IPS-NIHi7 (cell line): ENCODE data around the gene HOXA7.

ENCODE experiments used
- DNase-seq: peaks from one replicate; pipeline ENCODE4 v3.0.0; 2012; ENCODE audit warnings: mixed read lengths; ENCODE audit errors: extremely low spot score

The HOXA7 gene

GRCh38 chr7:27193335-27194001 is 37.0 kb upstream of the HOXA7 start:
- no peak for DNase-seq

DNA sequence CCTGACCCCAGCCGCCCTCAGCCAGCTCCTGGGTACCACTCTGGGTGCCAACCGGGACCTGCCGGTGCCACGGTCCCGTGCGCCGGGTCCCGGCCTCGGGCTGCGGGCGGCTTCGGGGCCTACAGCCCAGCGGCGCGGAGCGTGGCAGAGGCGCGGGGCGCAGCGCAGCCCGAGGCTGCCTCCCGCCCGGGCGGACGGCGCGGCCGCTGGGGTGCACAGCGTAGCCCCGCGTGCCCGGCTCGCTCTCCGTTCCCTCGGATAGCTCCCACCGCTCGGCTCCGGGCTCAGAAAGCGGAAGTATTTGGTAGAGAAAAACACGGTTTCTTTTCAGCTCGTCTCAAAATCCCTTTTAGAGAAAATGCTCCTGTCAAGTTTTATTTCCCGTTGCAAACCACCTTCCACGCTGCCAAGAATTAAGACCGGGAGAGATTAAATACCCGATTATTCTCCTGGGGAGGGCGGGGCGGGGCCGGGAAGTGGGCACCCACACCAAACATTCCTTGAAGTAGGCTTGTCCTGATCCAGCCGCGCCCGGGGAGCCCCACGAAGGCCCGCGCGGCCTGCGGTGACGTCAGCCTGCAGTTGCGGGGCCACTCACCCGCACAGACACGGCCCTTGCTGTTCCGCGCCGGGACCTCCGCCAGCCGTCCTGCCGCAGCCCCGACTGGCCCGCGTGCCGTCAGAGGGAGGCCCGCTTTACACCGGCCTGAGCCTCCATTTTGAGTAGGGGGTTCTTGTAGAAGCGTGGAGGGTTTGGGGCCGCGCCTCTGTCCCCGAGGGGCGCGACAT is 36.3 kb upstream of the HOXA7 start:
- DNase-seq: no peak

GRCh38 chr7:27191833-27192545 is 35.5 kb upstream of the HOXA7 start:
- no peak for DNase-seq

DNA sequence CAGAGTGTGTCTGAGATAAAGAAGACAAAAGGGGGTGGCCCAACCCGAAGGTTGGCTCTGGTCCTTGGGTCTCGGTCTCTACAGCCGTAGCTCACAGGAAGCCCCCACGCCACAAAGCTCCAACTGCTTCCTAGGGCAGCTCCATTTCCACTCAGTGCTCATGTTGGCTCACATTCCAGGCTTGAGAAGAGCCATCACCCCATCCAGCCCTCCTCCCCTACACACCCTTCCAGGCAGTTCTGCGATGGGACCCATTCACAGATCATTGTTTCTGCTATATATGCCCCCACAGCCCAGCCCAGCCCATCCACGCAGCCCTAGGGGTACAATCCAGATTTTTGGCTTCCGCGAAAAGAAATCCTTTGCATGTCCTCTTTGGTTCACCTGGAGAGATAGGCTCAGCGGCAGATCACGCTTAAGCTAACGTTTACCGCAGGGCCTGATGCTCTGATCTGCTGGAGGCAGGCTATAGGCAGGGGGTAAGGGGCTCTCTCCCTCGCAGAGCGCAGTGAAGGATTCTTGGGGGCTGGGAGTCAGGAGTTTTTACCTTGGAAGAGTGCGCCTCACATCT is 34.8 kb upstream of the HOXA7 start:
- no peak for DNase-seq

- DNase-seq: no peak
Observed at GRCh38 chr7:27189997-27190748, 33.7 kb upstream of the HOXA7 start.

- DNase-seq: no peak
Observed at GRCh38 chr7:27189295-27189996, 33.0 kb upstream of the HOXA7 start.

- no peak for DNase-seq
Observed at GRCh38 chr7:27188386-27189294, 32.2 kb upstream of the HOXA7 start.

- no peak for DNase-seq
Observed at GRCh38 chr7:27187475-27188385, 31.3 kb upstream of the HOXA7 start.

DNA sequence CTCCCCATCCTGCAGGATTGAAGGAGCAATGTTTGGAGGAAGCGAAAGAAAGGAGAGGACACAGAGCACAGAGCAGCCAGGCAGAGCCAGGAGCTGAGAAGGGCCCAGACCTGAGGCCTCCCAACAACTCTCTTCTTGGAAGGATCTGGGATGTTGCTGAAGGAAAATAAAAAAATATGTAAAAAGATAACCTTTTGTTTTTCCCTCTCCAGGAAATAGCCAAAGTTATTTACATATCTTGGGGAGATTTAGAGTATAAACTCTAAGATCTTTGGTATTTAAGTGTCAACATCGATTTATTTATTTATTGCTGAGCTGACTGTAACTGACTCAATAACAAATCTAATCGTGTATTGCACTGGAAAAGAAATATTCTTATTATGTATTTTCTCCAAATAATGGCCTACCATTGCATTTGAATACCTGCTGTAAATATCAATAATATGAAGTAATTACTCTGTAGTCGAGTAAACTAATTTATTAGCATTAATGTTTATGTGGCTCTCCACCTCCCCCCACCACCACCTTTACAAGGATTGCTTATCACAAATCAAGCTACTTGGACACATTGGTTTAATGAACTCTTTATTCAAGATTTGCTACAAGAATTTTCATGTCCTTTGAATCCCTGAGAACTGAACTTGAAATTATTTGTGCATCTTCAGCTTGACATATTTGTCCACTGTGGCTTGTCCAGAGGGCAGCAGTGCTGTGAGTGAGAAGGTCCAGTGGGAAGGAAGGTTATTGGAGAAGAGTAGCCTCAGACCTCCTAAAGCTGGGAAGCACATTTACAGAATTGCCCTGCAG is 30.4 kb upstream of the HOXA7 start:
- DNase-seq: no peak

DNA sequence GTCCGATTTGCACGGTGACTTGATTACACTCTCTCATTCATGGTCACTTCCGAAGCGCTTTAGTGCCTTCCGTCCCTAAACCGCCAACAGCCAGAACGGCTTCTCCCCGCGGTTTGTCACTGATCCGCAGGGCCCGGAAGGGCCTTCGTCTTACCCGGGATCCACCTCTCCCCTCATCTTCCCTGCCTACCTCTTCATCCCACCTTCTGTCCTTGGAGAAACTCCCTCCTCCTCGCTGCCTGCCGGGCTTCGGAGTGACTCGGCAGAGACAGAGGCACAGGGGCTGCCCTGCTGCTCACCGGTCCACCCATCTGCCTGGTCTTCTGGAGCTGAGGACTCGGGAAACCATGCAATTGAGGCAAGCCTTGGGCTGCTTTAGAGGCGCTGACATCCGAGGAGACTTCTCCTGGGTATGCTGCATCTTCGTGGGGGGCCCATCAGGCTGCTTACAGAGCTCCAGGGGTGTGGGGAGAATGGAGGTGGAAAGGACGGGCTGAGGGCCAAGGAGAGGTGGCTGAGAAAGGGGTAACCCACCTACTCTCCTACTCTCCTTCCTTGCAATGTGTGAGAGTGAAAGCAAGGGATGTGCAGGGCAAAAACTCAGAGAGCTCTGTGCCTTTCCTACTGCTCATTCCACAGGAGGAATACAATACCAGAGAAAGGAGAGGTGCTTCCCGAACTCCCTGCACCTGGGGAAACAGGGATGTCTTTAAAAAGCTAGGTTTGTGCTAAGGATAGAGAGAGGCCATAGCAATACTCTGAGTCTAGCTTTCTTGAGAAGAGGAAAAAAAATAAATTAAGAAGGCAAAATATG is 29.6 kb upstream of the HOXA7 start:
- no peak for DNase-seq

DNA sequence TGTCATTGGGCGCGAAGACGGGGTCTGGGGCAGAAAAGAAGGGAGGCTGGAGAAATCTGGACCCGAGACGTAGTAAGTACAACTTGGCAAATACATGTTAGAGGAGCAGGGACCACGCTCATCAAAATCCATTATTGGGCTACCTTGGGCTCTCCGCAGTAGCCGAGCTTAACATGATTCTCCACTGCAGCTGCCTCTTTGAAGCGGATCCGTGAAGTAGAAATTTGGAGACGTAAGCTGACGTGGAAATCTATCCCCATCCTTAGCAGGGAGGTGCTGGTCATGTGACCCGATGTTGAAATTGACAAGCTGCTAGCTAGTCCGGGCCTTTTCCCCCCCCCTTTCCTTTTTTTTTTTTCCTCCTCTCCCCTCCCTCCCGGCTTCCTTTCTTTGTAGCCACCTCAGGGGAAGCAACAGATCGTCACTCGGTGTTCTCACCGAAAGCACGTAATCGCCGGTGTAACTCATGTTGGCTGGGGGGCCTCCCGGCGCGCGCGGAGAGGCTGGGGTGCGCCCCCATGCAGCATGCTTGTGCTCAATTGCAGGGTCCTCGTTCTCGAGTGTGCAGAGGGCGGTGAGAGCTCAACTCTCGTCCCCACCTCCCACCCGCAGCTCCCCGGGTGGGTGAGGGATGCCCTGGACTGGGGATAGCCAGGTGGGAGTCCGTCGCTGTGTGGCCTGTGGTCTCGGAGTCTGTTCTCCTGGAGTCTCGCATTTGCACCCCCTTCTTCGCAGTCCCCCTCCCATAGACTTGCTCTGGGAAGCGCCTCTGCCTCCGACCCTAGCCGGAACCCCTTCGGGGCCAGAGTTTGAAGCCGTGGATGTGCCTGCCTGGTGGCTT is 28.8 kb upstream of the HOXA7 start, which contains the start of gene HOXA11:
Gene HOXA11, minus strand, starts transcription at position 220 of the 841 bp plus-strand sequence. Its CDS starts 88 bp downstream, at position 132.
- DNase-seq: no peak

- no peak for DNase-seq
Observed at GRCh38 chr7:27184337-27185012, 28.0 kb upstream of the HOXA7 start.

- no peak for DNase-seq
Observed at GRCh38 chr7:27183682-27184336, 27.3 kb upstream of the HOXA7 start.

DNA sequence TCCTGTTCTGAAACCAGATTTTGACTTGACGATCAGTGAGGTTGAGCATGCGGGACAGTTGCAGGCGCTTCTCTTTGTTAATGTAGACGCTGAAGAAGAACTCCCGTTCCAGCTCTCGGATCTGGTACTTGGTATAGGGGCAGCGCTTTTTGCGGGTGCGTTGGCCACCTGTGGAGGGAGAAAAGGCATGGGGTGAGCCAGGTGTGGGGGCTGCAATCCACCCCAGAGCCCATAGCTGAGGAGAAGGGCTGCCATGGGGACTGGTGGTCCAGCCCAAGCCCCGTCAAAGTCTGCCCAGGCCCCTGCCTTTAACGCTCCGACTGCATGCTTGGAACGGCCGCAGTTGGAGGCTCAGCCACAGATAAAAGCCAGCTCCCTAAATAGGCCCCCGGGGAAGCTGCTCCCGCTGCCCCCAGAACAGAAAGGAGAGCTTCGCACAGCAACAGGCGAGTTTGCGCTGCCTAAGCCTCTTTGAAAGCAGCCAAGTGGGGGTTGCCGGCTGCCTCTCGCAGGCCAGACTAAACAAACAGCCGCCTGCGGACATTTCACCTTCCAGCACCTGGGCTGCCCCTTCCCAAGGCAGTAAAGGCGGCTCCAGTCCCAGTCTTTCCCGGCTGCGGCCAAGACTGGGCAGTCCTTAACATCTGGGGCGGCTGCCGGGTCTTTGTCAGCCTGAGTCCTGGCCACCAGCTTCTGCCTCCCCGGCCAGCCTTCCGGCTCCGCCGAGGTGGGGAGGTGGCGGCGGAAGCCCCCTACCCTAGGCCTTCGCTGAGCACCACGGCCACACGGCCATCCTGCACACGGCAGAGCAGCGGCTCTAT is 26.6 kb upstream of the HOXA7 start:
- DNase-seq: no peak
